Pancreas (tissue), 10 donors: Measurements from ENCODE around the gene CCR5AS.

ENCODE experiments used
- ATAC-seq, 4 donors: fragments of 200-7000 bp; cut with Tn5 transposase; one replicate each; pipeline versions ENCODE4 v1.8.0 to v1.9.1; 2020; ENCODE audit warnings: mild to moderate bottlenecking in 4 of 4, moderate library complexity in 4 of 4
- DNase-seq, 6 donors: peaks; one replicate each; pipeline ENCODE4 v3.0.0-alpha.2; 2020
- FAIRE-seq: peaks from 2 replicates; lab custom pipeline; 2012; peaks lifted over from hg19 to GRCh38; lab: Jason Lieb, UNC
- H3K27ac ChIP-seq, 4 donors: fragments of 200-600 bp; sonication (generic); 1 replicate in 3 of 4; 2 replicates in 1 of 4; pipeline versions ENCODE4 v1.5.0 to v1.8.0; 2020
- H3K27me3 ChIP-seq, 4 donors: fragments of 200-600 bp; one replicate each; pipeline ENCODE4 v1.8.0; 2021
- H3K36me3 ChIP-seq, 3 donors: fragments of 200-600 bp; sonication (generic) in 1 of 3; one replicate each; pipeline versions ENCODE4 v1.5.0 to v1.8.0; 2020 to 2021
- H3K4me1 ChIP-seq, 3 donors: fragments of 200-600 bp; one replicate each; pipeline ENCODE4 v1.8.0; 2021
- H3K4me3 ChIP-seq, 4 donors: fragments of 200-600 bp; sonication (generic) in 2 of 4; one replicate each; pipeline versions ENCODE4 v1.5.0 to v1.8.0; 2020 to 2021
- H3K9me3 ChIP-seq, 4 donors: fragments of 200-600 bp; one replicate each; pipeline ENCODE4 v1.8.0; 2021
- CTCF ChIP-seq, 4 donors: fragments of 200-600 bp; sonication (generic) in 3 of 4; IDR thresholded peaks; one replicate each; pipeline versions ENCODE4 v1.5.0 to v1.8.0; 2021; ENCODE audit warnings: antibody characterized with exemption in 4 of 4
- WGBS, 2 donors: extraction: QIAGEN DNeasy Blood & Tissue Kit; methylation state at CpG; one replicate each; pipeline ENCODE4 v1.1.7; 2013; 5-methylcytosine and 5-hydroxymethylcytosine counted together
- intact Hi-C, 3 donors: fragments of 100-400 bp; cut with DNase I; formaldehyde crosslinking; loops; one replicate each; pipeline versions ENCODE4 v1.11.1 to v1.14.2; 2022
- donor health status: healthy with polysubstance abuse.
- donor health status: DM: no; HTN: no; CAD: no; lungs with moderate emphysema.
- donor health status: DM: no; HTN: no; CAD: no.
- donor health status: control.
- donor health status: control.
- donor health status: Bipolar disorder and iron deficiency.
- donor health status: DM: yes; HTN: yes; CAD: no.
- donor health status: DM: no; HTN: no; CAD: no.
- donor health status: DM: no; HTN: no; CAD: no.
- donor health status: DM: yes; HTN: yes; CAD: no.

Gene CCR5AS

GRCh38 chr3:46410669-46411068 is 3.8 kb upstream of the CCR5AS start:
- Histone ChIP-seq H3K4me3 (no peak overlapping the region), H3K4me1 (peaks cover 0 to 10% (median 4%) of the 10 kb centered on the region in 3 donors), H3K27me3 (no peaks in the 10 kb centered on the region), H3K27ac (no peak overlapping the region), H3K9me3 (no peaks in the 10 kb centered on the region), H3K36me3 (no peaks in the 10 kb centered on the region)
- intact Hi-C loops = no loop called here
- ATAC-seq = no peak
- no peak for FAIRE-seq
- TF ChIP-seq CTCF (IDR thresholded peaks at IDR 0.05) = no peak
- no peak for DNase-seq
- 90 to 98% methylated on average over 2 of the region's 2 CpGs for WGBS, 2 donors

GRCh38 chr3:46409739-46410489 is 3.0 kb upstream of the CCR5AS start:
- WGBS, 2 donors = 86 to 93% methylated on average over 9 of the region's 9 CpGs
- ATAC-seq (no peak), FAIRE-seq (no peak), DNase-seq (no peak)
- Histone ChIP-seq H3K4me1 (peaks cover 0 to 18% (median 4%) of the 10 kb centered on the region in 3 donors), H3K36me3 (no peaks in the 10 kb centered on the region), H3K27me3 (no peaks in the 10 kb centered on the region), H3K4me3 (no peak overlapping the region), H3K27ac (no peak overlapping the region), H3K9me3 (no peaks in the 10 kb centered on the region)
- intact Hi-C loops = no loop called here
- TF ChIP-seq CTCF (IDR thresholded peaks at IDR 0.05) = no peak

GRCh38 chr3:46408853-46409252 is 2.0 kb upstream of the CCR5AS start:
- no peak for DNase-seq
- ATAC-seq = no peak
- Histone ChIP-seq H3K9me3 (no peaks in the 10 kb centered on the region), H3K36me3 (no peaks in the 10 kb centered on the region), H3K27ac (no peak overlapping the region), H3K27me3 (no peaks in the 10 kb centered on the region), H3K4me1 (peaks cover 0 to 21% (median 4%) of the 10 kb centered on the region in 3 donors), H3K4me3 (no peak overlapping the region)
- TF ChIP-seq CTCF (IDR thresholded peaks at IDR 0.05) = no peak
- intact Hi-C loops = no loop called here
- FAIRE-seq = no peak
- 87 to 90% methylated on average over 7 of the region's 7 CpGs for WGBS, 2 donors

- WGBS, 2 donors = 66 to 76% methylated on average over 7 of the region's 7 CpGs
- peaks cover 0 to 21% (median 4%) of the 10 kb centered on the region in 3 donors for H3K4me1 ChIP-seq
These were observed 1.1 kb upstream of the CCR5AS start for GRCh38 chr3:46407970-46408369.

More at GRCh38 chr3:46407970-46408369, 1.1 kb upstream of the CCR5AS start:
- no peak for DNase-seq
- Histone ChIP-seq H3K27me3 (no peaks in the 10 kb centered on the region), H3K9me3 (no peaks in the 10 kb centered on the region), H3K4me3 (peak overlapping the region in 1 of 4 donors; percentile 24), H3K36me3 (no peaks in the 10 kb centered on the region), H3K27ac (no peak overlapping the region)
- intact Hi-C loops = no loop called here
- no peak for TF ChIP-seq CTCF (IDR thresholded peaks at IDR 0.05)
- ATAC-seq = no peak
- no peak for FAIRE-seq
